ENCODE data around the gene MCM8.

The MCM8 gene

DNA sequence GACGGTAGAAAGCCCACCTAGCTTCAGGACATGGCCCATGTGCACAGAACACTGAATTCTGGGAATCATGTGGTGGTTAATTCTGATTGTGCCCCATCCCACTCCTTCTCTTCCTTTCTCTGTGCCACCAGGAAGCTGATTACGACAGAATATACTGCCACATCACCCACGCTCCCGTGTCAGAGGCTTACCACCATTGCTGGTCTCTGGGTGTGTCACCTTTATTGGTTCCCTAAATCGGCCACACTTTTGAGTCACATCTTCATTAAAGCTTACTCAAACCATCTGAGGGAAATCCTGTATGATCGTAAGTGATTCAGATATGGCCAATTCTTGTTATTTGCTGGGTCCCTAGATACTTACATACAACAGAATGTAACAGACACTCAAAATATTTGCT lies 3.2 kb upstream of the MCM8 start:
- DNase-seq (ENCODE audit: low read depth): no peak

DNA sequence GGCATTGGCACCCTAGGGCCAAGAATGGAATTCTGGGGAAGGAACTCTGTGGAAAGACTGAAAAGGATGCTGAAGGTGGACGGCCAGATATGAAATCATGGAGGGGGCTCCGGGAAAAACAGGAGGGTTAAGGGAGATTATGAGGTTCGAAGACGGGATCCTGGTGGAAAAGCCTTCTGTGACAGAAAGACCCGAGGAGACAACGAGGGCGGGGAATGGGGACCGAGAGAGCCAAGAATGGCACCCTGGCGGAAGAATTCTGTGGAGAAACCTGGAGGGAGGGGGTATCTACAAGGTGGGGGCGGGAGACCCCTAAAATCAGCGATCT lies 545 bp upstream of the MCM8 start:
- no peak for DNase-seq (ENCODE audit: low read depth)

DNA sequence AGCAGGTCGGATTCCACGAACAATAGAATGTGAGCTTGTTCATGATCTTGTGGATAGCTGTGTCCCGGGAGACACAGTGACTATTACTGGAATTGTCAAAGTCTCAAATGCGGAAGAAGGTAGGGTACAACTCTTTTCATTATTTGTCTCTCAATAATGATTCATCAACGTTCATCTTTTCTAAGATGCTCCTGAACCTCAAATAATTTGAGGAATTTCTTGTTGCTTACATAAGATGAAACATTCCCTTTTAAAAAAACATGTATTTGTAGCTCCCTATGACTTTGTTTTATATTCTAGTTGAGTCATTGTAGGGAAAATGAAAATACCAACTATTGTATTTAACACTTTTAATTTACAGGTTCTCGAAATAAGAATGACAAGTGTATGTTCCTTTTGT lies 17.0 kb downstream of the MCM8 start:
- DNase-seq (ENCODE audit: low read depth): no peak

DNA sequence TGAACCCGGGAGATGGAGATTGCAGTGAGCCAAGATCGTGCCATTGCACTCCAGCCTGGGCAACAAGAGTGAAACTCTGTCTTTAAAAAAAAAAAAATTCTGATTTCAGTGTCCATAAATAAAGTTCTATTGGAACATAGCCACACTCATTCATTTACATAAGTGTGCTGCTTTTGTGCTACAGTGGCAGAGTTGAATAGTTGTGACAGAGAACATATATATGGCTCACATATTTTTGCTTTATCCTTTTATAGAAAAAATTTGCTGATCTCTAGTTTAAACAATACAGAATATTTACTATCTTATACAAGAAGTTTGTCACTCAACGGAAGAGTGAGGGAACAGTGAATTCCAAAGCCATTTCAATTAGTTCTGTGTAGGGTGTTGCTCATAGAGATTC lies 18.0 kb downstream of the MCM8 start:
- DNase-seq (ENCODE audit: low read depth): no peak

DNA sequence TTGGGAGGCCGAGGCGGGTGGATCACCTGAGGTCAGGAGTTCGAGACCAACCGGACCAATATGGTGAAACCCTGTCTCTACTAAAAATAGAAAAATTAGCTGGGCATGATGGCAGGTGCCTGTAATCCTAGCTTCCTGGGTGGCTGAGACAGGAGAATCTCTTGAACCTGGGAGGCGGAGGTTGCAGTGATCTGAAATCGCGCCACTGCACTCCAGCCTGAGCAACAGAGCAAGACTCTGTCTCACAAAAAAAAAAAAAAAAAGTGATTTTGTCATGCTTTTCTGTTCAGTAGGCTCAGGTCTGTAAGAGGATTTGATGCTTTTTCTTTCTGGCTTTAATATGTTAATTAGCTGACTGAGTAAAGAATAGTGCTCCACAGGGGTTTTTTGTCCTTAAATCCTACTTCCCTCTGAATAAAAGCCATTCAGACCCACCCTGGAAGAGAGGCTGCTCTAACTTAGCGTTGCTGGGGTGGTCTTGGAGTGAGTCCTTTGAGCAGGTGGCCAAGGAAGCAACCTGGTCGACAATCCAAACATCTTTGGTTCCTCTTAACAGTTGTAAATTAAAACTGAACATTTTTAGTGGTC lies 19.0 kb downstream of the MCM8 start:
- DNase-seq (ENCODE audit: low read depth): no peak

DNA sequence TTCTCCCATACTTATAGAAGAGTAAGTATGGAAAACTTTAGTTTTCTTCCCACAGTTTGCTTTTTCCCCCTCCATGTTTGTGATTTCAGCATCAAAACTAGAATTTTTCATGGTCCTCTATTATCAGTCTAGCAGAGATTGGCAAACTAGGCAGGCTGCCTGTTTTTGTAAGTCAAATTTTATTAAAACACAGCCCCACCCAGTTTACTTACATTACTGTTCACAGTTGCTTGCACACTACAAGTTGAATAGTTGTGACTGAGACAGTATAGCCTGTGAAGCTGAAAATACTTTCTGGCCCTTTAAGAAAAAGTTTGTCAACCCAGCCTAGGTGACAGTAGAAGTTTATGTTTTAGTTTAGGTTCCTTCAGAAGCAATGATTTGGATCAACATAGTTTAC lies 19.5 kb downstream of the MCM8 start:
- DNase-seq (ENCODE audit: low read depth): no peak

DNA sequence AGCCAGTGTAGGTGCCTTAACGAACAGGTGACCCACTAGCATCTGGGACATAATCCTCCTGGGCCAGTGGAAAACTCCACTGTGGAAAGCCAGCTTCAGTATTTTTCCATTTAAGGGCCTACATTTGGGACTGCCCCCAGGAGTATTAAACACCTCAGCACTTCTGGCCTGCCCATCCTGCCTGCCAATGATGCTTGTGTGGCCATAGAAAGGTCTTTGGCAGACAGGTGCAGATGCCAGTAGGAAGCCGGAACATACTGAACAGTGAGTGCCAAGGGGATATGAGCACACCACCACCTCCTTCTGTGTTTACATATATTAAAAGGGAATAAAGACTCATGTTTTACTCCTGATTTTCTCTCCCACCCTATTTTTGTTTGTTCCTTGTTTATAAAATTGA lies 19.9 kb downstream of the MCM8 start:
- DNase-seq (ENCODE audit: low read depth): no peak

DNA sequence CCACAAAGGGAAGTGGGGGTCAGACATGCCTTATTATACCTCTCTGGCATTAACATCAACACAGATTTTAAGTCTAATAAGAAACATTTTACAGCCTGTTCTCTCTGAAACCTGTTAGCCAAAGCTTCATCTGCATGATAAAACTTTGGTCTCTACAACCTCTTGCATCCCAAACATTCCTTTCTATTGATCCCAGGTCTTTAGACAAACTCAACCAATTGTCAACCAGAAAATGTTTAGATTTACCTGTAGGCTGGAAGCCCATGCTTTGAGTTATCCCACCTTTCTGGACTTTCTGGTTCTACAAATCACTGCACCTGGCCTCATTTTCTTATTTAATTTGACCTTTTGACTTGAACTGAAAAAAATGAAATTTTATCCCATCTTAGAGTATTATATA lies 20.8 kb downstream of the MCM8 start:
- DNase-seq (ENCODE audit: low read depth): no peak

DNA sequence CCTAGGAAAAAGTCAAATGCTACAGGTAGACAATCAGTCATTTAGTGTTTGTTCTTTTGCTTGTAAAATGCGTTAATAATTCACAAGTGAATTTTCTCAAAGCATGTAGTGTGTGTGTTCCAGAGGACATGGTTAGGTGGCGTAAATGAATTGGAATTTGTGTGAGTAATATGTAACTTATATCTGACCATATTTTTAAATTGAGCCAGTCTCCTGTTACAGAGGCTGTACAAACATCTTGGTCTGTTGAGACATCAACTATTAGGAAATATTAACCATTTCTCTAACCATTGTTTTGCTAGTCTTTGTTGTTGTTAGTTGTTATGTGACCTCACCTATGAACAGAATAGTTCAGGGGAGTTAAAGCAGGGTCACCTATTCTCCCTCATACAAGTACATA lies 22.7 kb downstream of the MCM8 start:
- no peak for DNase-seq (ENCODE audit: low read depth)

DNA sequence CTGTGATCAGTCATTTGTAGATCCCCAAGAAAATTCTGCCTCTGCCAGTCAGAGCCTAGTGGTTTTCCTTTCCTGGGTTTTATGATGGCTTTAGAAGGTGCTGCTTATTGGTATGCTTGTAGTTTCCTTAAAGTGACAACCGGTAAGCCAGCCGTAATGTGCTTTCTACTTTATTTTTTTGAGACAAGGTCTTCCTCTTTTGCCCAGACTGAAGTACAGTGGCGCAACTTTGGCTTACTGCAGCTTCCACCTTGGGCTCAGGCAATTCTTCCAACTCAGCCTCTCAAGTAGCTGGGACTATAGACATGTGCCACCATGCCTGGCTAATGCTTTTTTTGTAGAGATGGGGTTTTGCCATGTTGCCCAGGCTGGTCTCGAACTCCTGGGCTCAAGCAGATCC lies 23.5 kb downstream of the MCM8 start:
- DNase-seq (ENCODE audit: low read depth): no peak

DNA sequence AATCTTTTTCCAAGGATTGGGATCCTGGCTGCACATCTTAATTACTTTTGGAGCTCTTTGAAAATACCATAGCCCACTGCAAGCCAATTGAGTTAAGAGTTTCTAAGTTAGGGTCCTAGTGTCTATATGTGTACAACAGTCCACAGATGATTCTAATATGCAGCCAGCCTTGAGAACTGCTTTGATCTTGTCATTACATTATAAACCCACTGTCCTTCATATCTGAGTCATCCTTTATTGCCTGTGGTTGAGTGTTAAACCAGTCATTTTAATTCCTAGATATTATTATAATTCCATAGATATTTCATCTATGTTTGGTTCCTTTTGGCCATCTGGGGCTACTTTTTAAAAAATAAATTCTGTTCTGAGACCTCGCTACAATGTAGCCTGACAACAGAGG lies 24.1 kb downstream of the MCM8 start:
- DNase-seq (ENCODE audit: low read depth): no peak

DNA sequence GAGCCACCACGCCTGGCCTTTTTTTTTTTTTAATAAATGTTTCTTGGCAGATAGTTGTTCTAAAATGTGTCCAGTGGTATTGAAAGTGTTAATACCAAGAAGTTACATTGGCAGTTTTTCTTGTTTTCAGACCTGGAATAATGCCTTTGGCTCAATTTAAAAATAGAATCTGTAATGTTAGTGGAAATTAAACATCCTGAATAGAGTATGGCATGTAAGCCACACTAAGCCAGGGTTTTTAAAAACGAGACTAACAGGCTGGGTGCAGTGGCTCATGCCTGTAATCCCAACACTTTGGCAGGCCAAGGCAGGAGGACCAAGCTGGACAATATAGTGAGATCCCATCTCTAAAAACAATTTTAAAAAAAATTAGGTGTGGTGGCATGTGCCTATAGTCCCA lies 25.3 kb downstream of the MCM8 start:
- no peak for DNase-seq (ENCODE audit: low read depth)

DNA sequence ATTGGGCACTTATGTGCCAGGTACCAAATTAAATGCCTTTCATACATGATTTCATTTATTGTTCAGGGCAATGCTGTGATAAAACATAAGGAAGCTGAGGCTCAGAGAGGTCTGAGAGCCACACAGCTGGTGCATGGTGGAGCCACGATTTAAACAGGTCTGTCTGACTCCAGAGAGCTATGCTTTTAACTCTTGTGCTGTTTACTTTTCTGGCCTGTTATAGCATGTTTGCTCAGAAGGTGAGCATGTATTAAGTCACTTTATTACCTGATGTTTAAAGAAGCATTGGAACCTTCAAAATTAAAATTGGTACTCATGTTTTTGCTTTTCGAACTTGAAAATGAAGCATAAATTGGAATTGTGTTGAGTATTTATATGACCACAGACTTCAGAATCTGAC lies 26.8 kb downstream of the MCM8 start:
- DNase-seq (ENCODE audit: low read depth): no peak

DNA sequence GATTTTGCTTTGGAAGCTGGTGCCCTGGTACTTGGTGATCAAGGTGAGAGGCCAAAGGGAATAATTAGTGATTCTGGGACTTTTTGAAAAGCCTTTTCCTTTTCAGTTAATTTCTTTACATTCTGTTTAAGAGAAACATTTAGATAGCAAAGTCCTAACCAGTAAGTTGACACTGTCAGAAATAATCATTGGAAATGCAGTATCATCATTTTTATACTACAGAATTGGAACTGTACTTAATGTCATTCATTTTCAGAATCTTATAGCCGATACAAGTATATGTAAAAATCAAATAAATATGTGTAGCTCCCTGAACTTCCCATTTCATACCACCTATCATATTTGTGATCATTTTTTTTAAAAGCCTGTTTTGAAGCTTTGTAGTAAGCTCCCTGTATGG lies 27.5 kb downstream of the MCM8 start:
- no peak for DNase-seq (ENCODE audit: low read depth)

DNA sequence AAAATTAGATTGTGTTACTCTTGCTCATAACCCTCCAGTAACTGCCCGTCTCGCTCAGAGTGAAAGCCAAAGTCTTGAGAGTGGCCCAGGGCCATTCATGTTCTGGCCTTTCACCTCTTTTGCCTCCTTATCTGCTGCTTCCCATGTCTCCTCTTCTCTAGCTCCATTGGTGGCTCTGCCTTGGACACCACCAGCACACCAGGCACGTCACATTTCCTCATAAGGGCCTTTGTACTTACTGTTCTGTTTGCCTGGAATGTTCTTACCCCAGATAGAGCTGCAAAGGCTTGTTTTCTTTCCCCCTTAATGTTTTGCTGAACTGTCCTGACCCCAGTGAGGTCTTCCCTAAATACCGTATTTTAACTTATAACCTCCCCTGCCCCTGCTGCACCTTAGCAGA lies 29.3 kb downstream of the MCM8 start:
- DNase-seq (ENCODE audit: low read depth): no peak

DNA sequence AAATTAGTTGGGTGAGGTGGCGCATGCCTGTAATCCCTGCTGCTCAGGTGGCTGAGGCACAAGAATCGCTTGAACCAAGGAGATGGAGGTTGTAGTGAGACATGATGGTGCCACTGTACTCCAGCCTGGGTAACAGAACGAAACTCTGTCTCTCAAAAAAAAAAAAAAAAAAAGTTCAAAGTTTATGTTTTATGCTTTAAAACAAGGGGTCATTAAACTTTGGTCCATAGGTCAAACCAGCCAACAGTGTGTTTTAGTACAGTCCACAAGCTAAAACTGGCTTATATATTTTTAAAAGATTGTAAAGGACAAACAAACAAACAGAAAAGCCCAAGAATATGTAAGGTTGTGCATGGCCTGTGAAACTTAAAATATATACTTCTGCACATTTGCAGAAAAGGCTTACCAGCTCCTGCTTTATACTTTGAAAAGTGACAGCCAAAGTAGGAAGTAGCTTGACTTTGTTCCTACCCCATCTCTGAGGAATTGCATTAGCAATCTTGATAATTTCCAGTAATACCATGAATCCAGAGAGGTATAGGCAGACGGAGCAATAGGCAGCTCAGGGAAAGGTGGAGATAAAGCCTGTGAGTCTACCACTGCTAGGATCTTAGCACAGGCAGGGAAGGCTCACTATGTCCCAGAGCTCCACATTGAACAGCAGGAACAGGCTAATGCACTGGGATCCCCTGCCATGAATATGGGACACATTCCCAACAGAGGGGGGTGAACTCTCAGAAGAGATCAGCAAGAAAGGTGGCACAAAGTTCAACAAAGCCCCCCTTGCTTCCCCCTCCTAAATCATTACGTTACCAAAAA lies 30.5 kb downstream of the MCM8 start:
- DNase-seq (ENCODE audit: low read depth): no peak

DNA sequence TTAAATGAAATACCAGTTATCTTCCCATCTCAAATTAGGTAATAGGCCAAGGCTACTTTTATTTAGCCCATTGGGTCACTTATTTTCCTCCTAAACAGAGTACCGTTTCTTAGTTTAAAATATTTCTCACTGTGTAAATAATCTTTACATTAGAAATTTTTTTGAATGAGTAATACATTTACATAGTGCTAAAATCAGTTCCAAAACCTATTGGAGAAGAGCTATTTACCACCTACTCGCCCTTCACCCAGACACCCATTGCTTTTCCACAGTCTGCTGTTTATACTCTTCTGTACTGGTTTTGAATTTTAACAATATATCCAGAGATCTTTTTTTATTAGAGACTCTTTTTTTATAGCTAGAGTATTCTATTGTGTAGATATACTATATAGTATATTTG lies 36.9 kb downstream of the MCM8 start:
- DNase-seq (ENCODE audit: low read depth): no peak

DNA sequence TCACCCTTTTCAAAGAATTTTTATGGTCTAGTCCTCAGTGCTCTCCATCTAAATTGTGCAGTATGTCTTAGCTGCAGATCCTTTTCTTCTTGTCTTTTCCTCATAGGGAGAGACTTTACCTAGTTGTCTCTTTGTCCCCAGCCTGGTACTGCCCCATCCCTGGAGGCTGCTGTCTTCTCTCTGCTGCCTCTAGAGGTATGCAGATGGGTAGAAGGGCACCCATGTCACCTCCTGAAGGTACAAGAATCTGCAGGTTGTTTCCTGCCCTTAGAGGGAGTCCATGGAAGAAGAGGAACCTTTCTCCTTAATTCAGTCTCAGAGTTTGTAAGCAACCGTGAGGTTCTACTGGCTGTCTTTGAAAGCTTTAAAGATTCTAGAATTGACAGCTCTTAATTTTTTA lies 39.1 kb downstream of the MCM8 start:
- no peak for DNase-seq (ENCODE audit: low read depth)

DNA sequence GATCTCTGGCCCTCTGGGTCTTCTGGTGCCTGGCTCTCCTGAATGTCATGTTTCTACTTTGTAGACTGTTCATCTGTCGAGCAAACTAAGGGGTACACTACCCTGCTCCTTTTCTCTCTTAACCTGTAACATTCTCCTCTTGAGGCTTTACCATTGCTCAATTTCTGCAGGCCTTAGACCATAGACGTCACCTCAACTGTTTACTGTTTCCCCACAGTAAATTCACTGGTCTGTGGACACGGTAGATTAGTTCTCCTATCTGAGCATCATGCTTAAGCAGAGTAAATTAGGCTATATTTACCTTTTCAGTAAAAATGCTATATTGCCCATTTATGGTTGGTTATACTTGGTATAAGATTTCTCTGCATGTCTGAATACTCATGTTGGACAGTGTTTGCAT lies 40.5 kb downstream of the MCM8 start:
- DNase-seq (ENCODE audit: low read depth): no peak

DNA sequence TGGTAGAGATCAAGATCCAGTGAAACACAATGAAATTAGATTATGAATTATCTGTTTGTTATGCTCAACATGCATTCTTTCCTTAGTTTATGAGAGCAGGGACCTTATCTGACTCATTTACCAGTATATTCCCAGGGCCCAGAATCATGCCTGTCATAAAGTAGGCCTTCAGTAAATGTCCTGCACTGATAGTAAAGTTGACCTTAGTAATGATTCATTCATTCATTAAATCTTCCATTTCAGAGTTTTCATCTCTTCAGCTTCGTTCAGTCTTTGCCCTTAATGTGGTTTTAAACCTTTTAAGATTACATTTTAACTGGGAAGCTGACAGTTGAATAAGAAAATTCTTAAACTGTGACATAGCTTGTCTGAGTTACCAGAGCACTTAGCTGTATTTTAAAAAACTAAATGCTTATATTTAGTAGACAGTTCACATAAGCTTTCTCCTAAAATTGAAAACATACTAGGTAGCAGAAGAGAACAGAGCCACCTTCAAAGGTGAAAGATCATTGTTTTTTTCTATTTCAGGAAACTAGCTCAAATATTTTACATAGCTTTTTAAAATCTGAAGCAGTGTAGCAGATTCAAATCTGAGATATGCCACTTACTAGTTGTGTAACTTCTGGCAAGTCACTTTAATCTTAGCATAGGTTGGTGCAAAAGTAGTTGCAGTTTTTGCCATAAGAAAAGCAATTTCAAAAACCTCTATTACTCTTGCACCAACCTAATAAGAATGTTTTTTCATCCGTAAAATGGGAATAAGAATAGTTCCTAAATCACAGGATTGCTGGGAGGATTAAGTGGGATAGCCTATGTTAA lies 41.4 kb downstream of the MCM8 start:
- peak; percentile 34 for DNase-seq (ENCODE audit: low read depth)

DNA sequence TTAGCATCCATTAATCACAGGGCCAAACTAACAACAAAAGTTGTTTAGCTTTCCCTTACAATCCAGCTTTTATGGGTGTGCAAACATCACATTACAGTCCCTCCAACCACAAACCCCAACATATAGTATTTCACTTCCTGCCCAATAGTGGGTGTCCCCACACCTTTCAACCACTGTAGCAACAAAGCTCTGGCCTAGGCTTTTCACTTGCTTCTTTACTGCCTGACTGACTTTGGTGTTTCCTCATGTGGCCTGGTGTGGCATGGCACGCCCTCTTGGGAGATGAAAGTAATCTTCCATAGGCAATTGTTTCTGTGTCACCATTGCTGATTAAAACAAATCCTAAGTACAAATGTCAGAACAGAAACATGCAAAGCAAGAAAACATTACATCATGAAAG lies 46.3 kb downstream of the MCM8 start:
- no peak for DNase-seq (ENCODE audit: low read depth)

DNA sequence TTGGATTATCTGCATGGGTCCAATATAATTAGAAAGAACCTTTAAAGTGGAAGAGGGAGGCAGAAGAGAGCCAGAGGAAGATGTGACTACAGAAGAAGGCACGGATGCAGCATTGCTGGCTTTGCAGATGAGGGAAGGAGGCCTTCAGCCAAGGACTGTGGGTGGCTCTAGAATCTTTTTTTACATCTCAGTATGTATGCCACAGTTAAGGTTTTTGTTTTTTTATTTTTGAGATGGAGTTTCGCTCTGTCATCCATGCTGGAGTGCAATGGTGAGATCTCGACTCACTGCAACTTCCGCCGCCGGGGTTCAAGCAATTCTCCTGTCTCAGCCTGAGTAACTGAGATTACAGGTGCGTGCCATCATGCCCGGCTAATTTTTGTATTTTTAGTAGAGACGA lies 49.3 kb downstream of the MCM8 start:
- DNase-seq (ENCODE audit: low read depth): no peak

DNA sequence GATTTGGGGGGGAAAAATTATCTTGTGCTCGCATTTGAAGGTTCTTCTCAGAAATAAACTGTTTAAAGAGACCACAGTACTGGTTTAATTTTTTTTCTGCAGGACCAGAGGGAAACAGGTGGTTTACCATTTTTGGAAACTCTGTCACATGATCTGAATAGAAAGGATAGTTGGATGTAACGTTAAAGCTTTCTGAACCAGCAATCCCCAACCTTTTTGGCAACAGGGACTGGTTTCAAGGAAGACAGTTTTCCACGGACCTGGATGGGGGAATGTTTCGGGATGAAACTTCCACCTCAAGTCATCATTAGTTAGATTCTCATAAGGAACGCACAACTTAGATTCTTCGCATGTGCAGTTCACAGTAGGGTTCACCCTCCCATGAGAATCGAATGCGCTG lies 50.4 kb downstream of the MCM8 start:
- no peak for DNase-seq (ENCODE audit: low read depth)

DNA sequence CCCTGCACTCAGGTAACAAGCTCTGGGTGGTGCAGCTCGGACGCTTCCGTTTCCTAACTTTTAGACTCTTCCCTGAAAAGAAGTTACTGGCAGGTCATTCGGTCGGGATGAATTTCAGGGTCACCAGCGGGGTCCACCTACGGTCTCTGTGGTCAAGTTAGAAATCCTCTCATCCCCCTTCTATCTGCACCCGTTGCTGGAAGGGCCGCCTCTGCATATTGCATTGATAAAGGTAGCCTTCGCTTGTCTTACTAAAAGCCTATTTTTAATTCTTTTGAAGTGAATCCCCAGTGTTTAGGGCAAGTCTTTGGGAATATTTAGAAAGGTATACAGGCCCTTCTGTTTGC lies 56.1 kb downstream of the MCM8 start:
- DNase-seq (ENCODE audit: low read depth): no peak
